K562 (cell line): ENCODE data around the gene HSD17B11. TPM values are rescaled to one million over a fixed set of nuclear protein-coding genes. Genes with fewer than 3 reads are reported as not detected.

Source experiments
- ATAC-seq: fragments of 200-7000 bp; cut with Tn5 transposase; 3 replicates; pipeline ENCODE4 v1.9.1; 2020; ENCODE audit warnings: moderate library complexity
- BruUV-seq: library from RNA; stranded (reverse); fragments of 400-500 nt; replicated peaks from 2 replicates; lab custom pipeline; 2021; lab: Mats Ljungman, UMichigan
- CTCF ChIA-PET: fragments of 300-600 bp; formaldehyde crosslinking; extraction: SDS; loops from one replicate; lab custom pipeline; 2021; ENCODE audit warnings: low intra/inter-chr PET ratio; lab: Yijun Ruan, JAX
- POLR2A ChIA-PET: fragments of 300-600, 350-650 bp; sonication (Branson Sonifier 250); formaldehyde crosslinking; extraction: SDS; loops from one replicate; lab custom pipeline; 2021; ENCODE audit warnings: antibody characterized with exemption, inconsistent platforms; lab: Yijun Ruan, JAX
- DNase-seq, 4 experiments: peaks; one replicate each; pipeline versions ENCODE4 v3.0.0 to v3.0.0-alpha.2; 2011 to 2018; ENCODE audit warnings: low spot score in 3 of 4, mixed read lengths in 3 of 4; ENCODE audit errors: extremely low read depth in 1 of 4
- FAIRE-seq: peaks from 2 replicates; lab custom pipeline; 2011; peaks lifted over from hg19 to GRCh38; lab: Jason Lieb, UNC
- H2AFZ ChIP-seq: 2 replicates; pipeline ENCODE4 v1.6.0; 2011; ENCODE audit warnings: low read depth, low read length, control low read depth, inconsistent platforms
- H3K27ac ChIP-seq: fragments of 200-600 bp; 3 replicates; pipeline ENCODE4 v1.8.0; 2011; ENCODE audit warnings: low read depth, mild to moderate bottlenecking, control low read depth, inconsistent platforms, low read length, moderate library complexity, mixed read lengths; ENCODE audit errors: extremely low read depth
- H3K27me3 ChIP-seq, 2 experiments: fragments of 300-600 bp in 1 of 2; 2 replicates in 1 of 2; 3 replicates in 1 of 2; pipeline versions ENCODE4 v1.6.0 to v1.8.0; 2011; ENCODE audit warnings: inconsistent platforms in 2 of 2, low read length in 2 of 2, mild to moderate bottlenecking in 1 of 2, mixed read lengths in 1 of 2, moderate library complexity in 1 of 2; ENCODE audit not compliant: control insufficient read depth in 2 of 2, insufficient read depth in 2 of 2
- H3K36me3 ChIP-seq: fragments of 300-600 bp; 3 replicates; pipeline ENCODE4 v1.8.0; 2011; ENCODE audit warnings: mild to moderate bottlenecking, low read length, inconsistent platforms; ENCODE audit not compliant: control insufficient read depth, insufficient read depth
- H3K4me1 ChIP-seq, 2 experiments: fragments of 200-600 bp in 1 of 2; replicated peaks in 1 of 2; 2 replicates in 1 of 2; 3 replicates in 1 of 2; pipeline versions ENCODE4 v1.5.1 to v1.8.0; 2011; ENCODE audit warnings: inconsistent platforms in 2 of 2, low read length in 2 of 2, mild to moderate bottlenecking in 1 of 2, mixed read lengths in 1 of 2, moderate library complexity in 1 of 2; ENCODE audit not compliant: control insufficient read depth in 2 of 2, insufficient read depth in 2 of 2
- H3K4me2 ChIP-seq: 2 replicates; pipeline ENCODE4 v1.6.1; 2011; ENCODE audit warnings: low read length, control low read depth, inconsistent platforms, mixed read lengths; ENCODE audit not compliant: insufficient read depth
- H3K4me3 ChIP-seq: fragments of 200-600 bp; sonication (generic), shearing (Covaris generic); 2 replicates; pipeline ENCODE4 v1.5.1; 2016; ENCODE audit warnings: control low read depth, inconsistent platforms
- H3K79me2 ChIP-seq: fragments of 200-600 bp; 3 replicates; pipeline ENCODE4 v1.8.0; 2011; ENCODE audit warnings: low read length, inconsistent platforms; ENCODE audit not compliant: control insufficient read depth, insufficient read depth
- H3K9ac ChIP-seq, 2 experiments: 2 replicates each; pipeline versions ENCODE4 v1.6.0 to v1.6.1; 2011; ENCODE audit warnings: low read depth in 2 of 2, low read length in 2 of 2, control low read depth in 1 of 2, inconsistent platforms in 1 of 2, mild to moderate bottlenecking in 1 of 2, mixed read lengths in 1 of 2; ENCODE audit not compliant: insufficient read depth in 1 of 2
- H3K9me1 ChIP-seq: one replicate; pipeline ENCODE4 v1.6.0; 2011; ENCODE audit warnings: inconsistent platforms, mild to moderate bottlenecking, low read length, moderate library complexity; ENCODE audit not compliant: control insufficient read depth, insufficient read depth
- H3K9me3 ChIP-seq: replicated peaks from 2 replicates; pipeline ENCODE4 v1.5.1; 2011; ENCODE audit warnings: low read depth, low read length, inconsistent platforms; ENCODE audit not compliant: control insufficient read depth, insufficient read depth
- H4K20me1 ChIP-seq: replicated peaks from 2 replicates; pipeline ENCODE4 v1.6.1; 2011; ENCODE audit warnings: low read length, inconsistent platforms, mixed read lengths; ENCODE audit not compliant: control insufficient read depth, insufficient read depth
- ARHGAP35 ChIP-seq: fragments of 450-650 bp; IDR thresholded peaks from 2 replicates; pipeline ENCODE4 v1.6.1; 2018; ENCODE audit not compliant: partially characterized antibody
- CBX5 ChIP-seq: IDR thresholded peaks from 2 replicates; pipeline ENCODE4 v1.6.1; 2014; ENCODE audit warnings: low read depth, borderline replicate concordance
- FOXK2 ChIP-seq, 2 experiments: fragments of 450-650 bp; IDR thresholded peaks in 1 of 2; conservative IDR thresholded peaks in 1 of 2; 2 replicates each; pipeline ENCODE4 v1.6.1; 2016; ENCODE audit warnings: low read depth in 2 of 2, mild to moderate bottlenecking in 1 of 2
- GABPB1 ChIP-seq: sonication (generic); formaldehyde crosslinking; IDR thresholded peaks from 2 replicates; pipeline ENCODE4 v1.8.0; 2022; ENCODE audit warnings: mild to moderate bottlenecking, missing genetic modification reagents
- PHB2 ChIP-seq: fragments of 450-650 bp; IDR thresholded peaks from 2 replicates; pipeline ENCODE4 v1.6.1; 2017; ENCODE audit warnings: low read depth
- THAP12 ChIP-seq: fragments of 250-450 bp; sonication (Bioruptor Pico); IDR thresholded peaks from 2 replicates; pipeline ENCODE4 v1.9.0; 2021; ENCODE audit warnings: mild to moderate bottlenecking, inconsistent platforms
- XRCC4 ChIP-seq: IDR thresholded peaks from one replicate; pipeline ENCODE4 v1.6.1; 2011; ENCODE audit not compliant: insufficient read depth, insufficient read length; ENCODE audit errors: extremely low read depth
- ZNF212 ChIP-seq: fragments of 450-650 bp; formaldehyde crosslinking; IDR thresholded peaks from 2 replicates; pipeline ENCODE4 v1.4.0; 2020; ENCODE audit warnings: mild to moderate bottlenecking
- ZNF232 ChIP-seq: sonication (generic); formaldehyde crosslinking; IDR thresholded peaks from 2 replicates; pipeline ENCODE4 v1.8.0; 2022; ENCODE audit warnings: mild to moderate bottlenecking, missing genetic modification reagents
- ZNF444 ChIP-seq: fragments of 250-450 bp; sonication (Bioruptor Pico); IDR thresholded peaks from 2 replicates; pipeline ENCODE4 v1.4.0; 2020; ENCODE audit warnings: mild to moderate bottlenecking, moderate library complexity
- ZNF75A ChIP-seq: fragments of 450-650 bp; formaldehyde crosslinking; IDR thresholded peaks from 2 replicates; pipeline ENCODE4 v1.4.0; 2020; ENCODE audit warnings: mild to moderate bottlenecking
- WGBS: fragments of 100-300 bp; shearing (Covaris generic); methylation state at CpG from one replicate; pipeline ENCODE4 v1.1.6; 2016; ENCODE audit warnings: low coverage, mixed read lengths; ENCODE audit not compliant: insufficient coverage; ENCODE audit errors: missing lambda C conversion rate; 5-methylcytosine and 5-hydroxymethylcytosine counted together
- in situ Hi-C: fragments of 300-500 bp; cut with MboI; formaldehyde crosslinking; loops from 4 replicates; pipeline ENCODE4 v1.15.0; 2018; ENCODE audit warnings: inconsistent platforms, mixed read lengths
- intact Hi-C: fragments of 100-400 bp; cut with micrococcal nuclease; formaldehyde crosslinking; loops from 2 replicates; pipeline ENCODE4 v1.14.2; 2022
- polyA plus RNA-seq, 8 experiments: library from polyadenylated mRNA; depleted of rRNA in 4 of 8; stranded (reverse) in 5 of 8; unstranded in 3 of 8; fragments of >200 nt; fragmentation: Nextera tagmentation in 2 of 8; fragmentation: Illumina TruSeq in 1 of 8; extraction: Ambion mirVana in 2 of 8; extraction: Trizol in 1 of 8; gene quantifications; 2 replicates each; pipeline versions ENCODE4 v1.2.1 to v1.2.3, GENCODE V29; 2011 to 2014; ENCODE audit warnings: inconsistent platforms in 1 of 8, missing spikeins in 1 of 8
- total RNA-seq, 7 experiments: library from RNA; depleted of rRNA in 6 of 7; stranded (reverse); fragments of >200 nt in 6 of 7; fragmentation: Illumina TruSeq in 2 of 7; extraction: Trizol in 2 of 7; gene quantifications; 2 replicates each; pipeline versions ENCODE4 v1.2.1 to v1.2.3, GENCODE V29; 2011 to 2021; ENCODE audit warnings: low replicate concordance in 1 of 7
- TF ChIP-seq, protein P1 (sequence below): fragments of 250-450 bp; sonication (Bioruptor Pico); IDR thresholded peaks from 2 replicates; pipeline ENCODE4 v1.8.0; 2022; ENCODE audit warnings: moderate library complexity, mild to moderate bottlenecking, inconsistent platforms

The HSD17B11 gene
- total and polyA plus RNA-seq, 9 of the 15 experiments (the other 6 are each of a cell fraction or from before 2014, with no cell fraction given): 26.0 to 108 (median 81.0) TPM

GRCh38 chr4:87356832-87357526 lies 34.0 kb downstream of the HSD17B11 start:
- Histone ChIP-seq H3K27me3 (no peaks in the 10 kb centered on the region), H3K4me3 (no peak overlapping the region), H4K20me1 (no peaks in the 10 kb centered on the region), H3K9ac (no peak overlapping the region), H3K4me2 (no peak overlapping the region), H3K9me3 (peaks cover 10% of the 10 kb centered on the region), H3K4me1 (no peaks in the 10 kb centered on the region), H2AFZ (no peak overlapping the region), H3K9me1 (no peaks in the 10 kb centered on the region), H3K27ac (no peak overlapping the region), H3K36me3 (peaks cover 74% of the 10 kb centered on the region), H3K79me2 (no peaks in the 10 kb centered on the region)
- ATAC-seq (no peak), DNase-seq (no peak), FAIRE-seq (no peak)
- in situ Hi-C loops: no loop called here
- intact Hi-C loops: no loop called here
- POLR2A ChIA-PET: no interaction called here
- CTCF ChIA-PET: no interaction called here
- 100% methylated on average over 2 of the region's 2 CpGs for WGBS
- BruUV-seq: no TSS peak
- TF ChIP-seq ZNF75A (peak; percentile 32; the same call in 1 of the 2 replicates), XRCC4 (no peak)

GRCh38 chr4:87354168-87355102 lies 36.6 kb downstream of the HSD17B11 start:
- ATAC-seq (no peak), FAIRE-seq (no peak), DNase-seq (no peak)
- H3K9me3 ChIP-seq: peaks cover 10% of the 10 kb centered on the region
- in situ Hi-C loops (no loop called here), intact Hi-C loops (no loop called here)
- H3K4me2 ChIP-seq: no peak overlapping the region
- no peaks in the 10 kb centered on the region for H3K27me3 ChIP-seq
- no peaks in the 10 kb centered on the region for H3K4me1 ChIP-seq
- H4K20me1 ChIP-seq: no peaks in the 10 kb centered on the region
- no peak overlapping the region for H3K9ac ChIP-seq
- H3K4me3 ChIP-seq: no peak overlapping the region
- no peak overlapping the region for H3K27ac ChIP-seq
- POLR2A ChIA-PET: interaction anchor here (0.8 kb wide), 1 partner anchor 9 kb away, joined by 6 read pairs; no protein-coding TSS in a partner anchor
- H3K79me2 ChIP-seq: no peaks in the 10 kb centered on the region
- BruUV-seq: TSS peak; percentile 17
- peaks cover 57% of the 10 kb centered on the region for H3K36me3 ChIP-seq
- no peak overlapping the region for H2AFZ ChIP-seq
- CTCF ChIA-PET: no interaction called here
- 99% methylated on average over 7 of the region's 7 CpGs for WGBS
- H3K9me1 ChIP-seq: no peaks in the 10 kb centered on the region
- no peak for TF ChIP-seq PHB2
- TF ChIP-seq ZNF444 (CRISPR knock-in tag): no peak
- TF ChIP-seq GABPB1: no peak
- no peak for TF ChIP-seq CBX5
- TF ChIP-seq THAP12 (CRISPR knock-in tag): no peak
- no peak for TF ChIP-seq ZNF212 (CRISPR knock-in tag)
- no peak for TF ChIP-seq ZNF232 (CRISPR knock-in tag)
- no peak for TF ChIP-seq FOXK2 (conservative IDR thresholded peaks at IDR 0.05 in 1 of 2, IDR thresholded peaks at IDR 0.05 in 1 of 2; ENCODE audit: low read depth in 2 of 2)
- no peak for TF ChIP-seq ARHGAP35
- TF ChIP-seq, protein P1, sequence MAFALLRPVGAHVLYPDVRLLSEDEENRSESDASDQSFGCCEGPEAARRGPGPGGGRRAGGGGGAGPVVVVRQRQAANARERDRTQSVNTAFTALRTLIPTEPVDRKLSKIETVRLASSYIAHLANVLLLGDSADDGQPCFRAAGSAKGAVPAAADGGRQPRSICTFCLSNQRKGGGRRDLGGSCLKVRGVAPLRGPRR (CRISPR knock-in tag): no peak
